Lung (tissue), 12 donors: Measurements from ENCODE around the gene RNF121. TPM values are rescaled to one million over a fixed set of nuclear protein-coding genes. Genes with fewer than 3 reads are reported as not detected.
A peak's percentile ranks its signal among the peaks of the same experiment; 100 is the strongest.

Experiments
- ATAC-seq: fragments of 200-7000 bp; cut with Tn5 transposase; one replicate; pipeline ENCODE4 v1.9.1; 2020; ENCODE audit warnings: moderate number of reproducible peaks; ENCODE audit not compliant: insufficient read depth, low FRiP score
- DNase-seq, 3 donors: peaks; one replicate each; pipeline ENCODE4 v3.0.0-alpha.2; 2013 to 2017
- H3K27ac ChIP-seq, 2 donors: one replicate each; pipeline ENCODE4 v1.5.1; 2013; ENCODE audit warnings: mild to moderate bottlenecking in 2 of 2, moderate library complexity in 2 of 2, control low read depth in 1 of 2, inconsistent platforms in 1 of 2, low read depth in 1 of 2, low read length in 1 of 2
- H3K27me3 ChIP-seq, 3 donors: one replicate each; pipeline ENCODE4 v1.5.1; 2013; ENCODE audit warnings: low read length in 2 of 3; ENCODE audit not compliant: control insufficient read depth in 3 of 3, insufficient read depth in 3 of 3
- H3K36me3 ChIP-seq, 4 donors: one replicate each; pipeline ENCODE4 v1.5.1; 2013; ENCODE audit warnings: low read length in 4 of 4, mild to moderate bottlenecking in 1 of 4, moderate library complexity in 1 of 4; ENCODE audit not compliant: control insufficient read depth in 4 of 4, insufficient read depth in 4 of 4
- H3K4me1 ChIP-seq, 5 donors: one replicate each; pipeline ENCODE4 v1.5.1; 2013; ENCODE audit warnings: low read length in 5 of 5, mild to moderate bottlenecking in 2 of 5, moderate library complexity in 1 of 5; ENCODE audit not compliant: control insufficient read depth in 5 of 5, insufficient read depth in 5 of 5
- H3K4me3 ChIP-seq: one replicate; pipeline ENCODE4 v1.5.1; 2013; ENCODE audit warnings: mild to moderate bottlenecking, control low read depth, moderate library complexity
- H3K9ac ChIP-seq, 2 donors: one replicate each; pipeline ENCODE4 v1.5.1; 2013; ENCODE audit warnings: low read length in 2 of 2, control low read depth in 1 of 2; ENCODE audit not compliant: insufficient read depth in 1 of 2
- H3K9me3 ChIP-seq, 4 donors: one replicate each; pipeline ENCODE4 v1.5.1; 2013; ENCODE audit warnings: low read length in 3 of 4, mild to moderate bottlenecking in 1 of 4, moderate library complexity in 1 of 4; ENCODE audit not compliant: control insufficient read depth in 4 of 4, insufficient read depth in 3 of 4
- CTCF ChIP-seq: IDR thresholded peaks from 2 replicates; pipeline ENCODE4 v1.5.1; 2012; ENCODE audit warnings: mild to moderate bottlenecking; ENCODE audit errors: control extremely low read depth, extremely low read depth
- WGBS, 2 donors: extraction: QIAGEN DNeasy Blood & Tissue Kit; methylation state at CpG; one replicate each; pipeline ENCODE4 v1.1.7; 2013; 5-methylcytosine and 5-hydroxymethylcytosine counted together
- polyA plus RNA-seq, 2 donors: library from polyadenylated mRNA; stranded (reverse); fragments of 200-250 nt; gene quantifications; one replicate each; pipeline ENCODE4 v1.2.1, GENCODE V29; 2013
- total RNA-seq, 2 donors: library from RNA; depleted of rRNA in 1 of 2; stranded (reverse); fragments of >200 nt in 1 of 2; gene quantifications; one replicate each; pipeline ENCODE4 v1.2.1, GENCODE V29; 2014 to 2021
- donor health status: control.
- donor health status: control.
- donor health status: Bipolar disorder and iron deficiency.
- donor health status: healthy.
- donor health status: DM: yes; HTN: yes; CAD: no.

The RNF121 gene
- total and polyA plus RNA-seq, 4 donors = 14.0 to 30.2 (median 27.6) TPM

GRCh38 chr11:72000202-72000867 is 71.5 kb downstream of the RNF121 start:
- Histone ChIP-seq H3K27me3 (no peaks in the 10 kb centered on the region), H3K4me3 (no peak overlapping the region), H3K4me1 (peaks cover 0 to 26% (median 0%) of the 10 kb centered on the region in 5 donors), H3K36me3 (peaks cover 6 to 40% (median 35%) of the 10 kb centered on the region in 4 donors), H3K9me3 (no peaks in the 10 kb centered on the region), H3K27ac (peak overlapping the region in 1 of 2 donors; percentile 59), H3K9ac (no peak overlapping the region)
- DNase-seq (no peak), ATAC-seq (no peak)
- 92 to 93% methylated on average over 10 of the region's 10 CpGs for WGBS, 2 donors
- TF ChIP-seq CTCF = no peak

- no peaks in the 10 kb centered on the region for H3K9me3 ChIP-seq
- H3K9ac ChIP-seq = no peak overlapping the region
- no peak overlapping the region for H3K4me3 ChIP-seq
- peaks cover 0 to 24% (median 0%) of the 10 kb centered on the region in 5 donors for H3K4me1 ChIP-seq
- H3K27ac ChIP-seq = no peak overlapping the region
- TF ChIP-seq CTCF = no peak
- H3K27me3 ChIP-seq = no peaks in the 10 kb centered on the region
- ATAC-seq = no peak
- H3K36me3 ChIP-seq = peaks cover 11 to 49% (median 43%) of the 10 kb centered on the region in 4 donors
- 85 to 87% methylated on average over 11 of the region's 11 CpGs for WGBS, 2 donors
- DNase-seq = no peak
Observed at GRCh38 chr11:72001285-72001684, 72.4 kb downstream of the RNF121 start.

GRCh38 chr11:72001834-72002591 is 73.2 kb downstream of the RNF121 start:
- ATAC-seq (no peak), DNase-seq (peak in 1 of 3 donors; percentile 13)
- WGBS, 2 donors = 69 to 78% methylated on average over 10 of the region's 10 CpGs
- H3K9ac ChIP-seq = no peak overlapping the region
- no peak overlapping the region for H3K27ac ChIP-seq
- H3K36me3 ChIP-seq = peaks cover 14 to 56% (median 50%) of the 10 kb centered on the region in 4 donors
- H3K4me3 ChIP-seq = no peak overlapping the region
- H3K9me3 ChIP-seq = no peaks in the 10 kb centered on the region
- peaks cover 0 to 21% (median 0%) of the 10 kb centered on the region in 5 donors for H3K4me1 ChIP-seq
- TF ChIP-seq CTCF = no peak
- no peaks in the 10 kb centered on the region for H3K27me3 ChIP-seq
